HG02763 (cell line): Measurements from ENCODE around the gene GIPC3.
"Not testable (repeated sequence)": the region's sequence is repeated elsewhere in the genome, so short reads cannot be mapped to it uniquely, and the experiment has no call there.

Experiments
- ATAC-seq: cut with Tn5 transposase; IDR thresholded peaks from one replicate; pipeline ENCODE4 v1.9.1; 2021; ENCODE audit warnings: mild to moderate bottlenecking, moderate library complexity; ENCODE audit not compliant: unreplicated experiment

GIPC3 gene

GRCh38 chr19:3615524-3616135, 30.4 kb downstream of the GIPC3 start:
- ATAC-seq, result no peak

- no peak for ATAC-seq
Measured at GRCh38 chr19:3617463-3617862, 32.2 kb downstream of the GIPC3 start.

GRCh38 chr19:3618144-3618810, 33.0 kb downstream of the GIPC3 start:
- ATAC-seq, result no peak

GRCh38 chr19:3618811-3619630, 33.7 kb downstream of the GIPC3 start:
- ATAC-seq, result no peak

- ATAC-seq, result no peak
Measured at GRCh38 chr19:3619631-3620012, 34.3 kb downstream of the GIPC3 start.

- ATAC-seq, result no peak
Measured at GRCh38 chr19:3620145-3620816, 35.0 kb downstream of the GIPC3 start.

- ATAC-seq, result no peak
Measured at GRCh38 chr19:3620817-3621547, 35.7 kb downstream of the GIPC3 start.

GRCh38 chr19:3621689-3622088, 36.4 kb downstream of the GIPC3 start:
- no peak for ATAC-seq

GRCh38 chr19:3622224-3622623, 36.9 kb downstream of the GIPC3 start:
- ATAC-seq, result no peak

- no peak for ATAC-seq
Measured at GRCh38 chr19:3623716-3624115, 38.4 kb downstream of the GIPC3 start.

- peak; percentile 5 for ATAC-seq
Measured at GRCh38 chr19:3625996-3626472, 40.8 kb downstream of the GIPC3 start.

GRCh38 chr19:3626473-3627350, 41.4 kb downstream of the GIPC3 start, which contains the start of gene CACTIN:
Gene CACTIN, minus strand, starts transcription at chr19:3626790. Its CDS starts 28 bp downstream, at chr19:3626762.
- ATAC-seq, result peak; percentile 88

GRCh38 chr19:3627351-3627723, 42.1 kb downstream of the GIPC3 start:
- no peak for ATAC-seq

- not testable (repeated sequence) for ATAC-seq
Measured at GRCh38 chr19:3628766-3629165, 43.5 kb downstream of the GIPC3 start.

- ATAC-seq, result no peak
Measured at GRCh38 chr19:3631053-3631861, 46.0 kb downstream of the GIPC3 start.

GRCh38 chr19:3632098-3632497, 46.8 kb downstream of the GIPC3 start:
- ATAC-seq, result no peak

- no peak for ATAC-seq
Measured at GRCh38 chr19:3632739-3633558, 47.7 kb downstream of the GIPC3 start.

- no peak for ATAC-seq
Measured at GRCh38 chr19:3633559-3633988, 48.3 kb downstream of the GIPC3 start.
